ENCODE results near the gene ITSN1.

The ITSN1 gene

DNA sequence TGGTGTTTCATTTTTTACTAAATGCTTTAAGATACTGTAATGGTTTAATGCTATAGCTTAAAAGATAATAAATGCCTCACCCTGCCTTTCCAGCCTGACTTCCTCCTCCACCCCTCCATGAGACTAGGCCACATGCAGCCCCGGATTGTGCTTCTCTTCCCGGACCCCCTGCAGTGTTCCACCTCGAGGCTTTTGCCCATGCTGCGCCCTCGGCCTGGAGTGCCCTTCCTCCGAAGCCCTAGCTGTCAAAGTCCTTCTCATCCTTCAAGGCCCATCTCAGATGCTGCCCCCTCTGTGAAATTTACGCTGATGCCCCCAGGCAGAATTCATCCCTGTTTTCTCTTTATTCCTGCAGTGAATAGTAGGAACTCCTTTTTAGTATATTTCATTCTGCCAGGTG, 174.8 kb downstream of the ITSN1 start:
- DNase-seq: no peak

GRCh38 chr21:33817663-33818451, 175.6 kb downstream of the ITSN1 start:
- DNase-seq: no peak

DNA sequence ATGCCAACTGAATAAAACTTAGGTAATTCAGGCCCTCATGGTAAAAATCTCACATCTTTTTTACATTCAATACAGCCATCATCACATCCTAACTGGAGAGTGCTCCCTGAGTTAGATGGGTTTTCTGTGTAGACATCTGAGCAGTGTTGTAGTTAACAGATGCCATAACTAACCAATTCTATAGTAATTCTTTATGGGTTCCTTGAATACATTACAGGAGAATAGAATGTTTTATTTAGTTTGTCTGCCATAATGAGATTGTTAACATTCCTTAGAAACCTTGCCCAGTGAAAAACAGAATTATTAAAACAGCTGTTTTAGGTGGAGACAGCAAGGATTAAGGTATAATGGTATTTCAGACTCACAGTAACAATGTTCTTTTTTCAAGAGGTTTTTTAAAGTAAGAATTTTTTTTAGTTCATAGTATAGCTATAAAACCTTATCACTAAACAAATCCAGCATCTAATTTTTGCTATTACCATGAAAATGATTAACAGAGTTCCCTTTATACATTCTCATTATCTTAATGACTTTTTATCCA, 178.0 kb downstream of the ITSN1 start:
- no peak for DNase-seq

- DNase-seq: no peak
Observed at GRCh38 chr21:33820798-33821197, 178.5 kb downstream of the ITSN1 start.

GRCh38 chr21:33821503-33822322, 179.4 kb downstream of the ITSN1 start:
- no peak for DNase-seq

GRCh38 chr21:33824156-33824941, 182.0 kb downstream of the ITSN1 start:
- no peak for DNase-seq

DNA sequence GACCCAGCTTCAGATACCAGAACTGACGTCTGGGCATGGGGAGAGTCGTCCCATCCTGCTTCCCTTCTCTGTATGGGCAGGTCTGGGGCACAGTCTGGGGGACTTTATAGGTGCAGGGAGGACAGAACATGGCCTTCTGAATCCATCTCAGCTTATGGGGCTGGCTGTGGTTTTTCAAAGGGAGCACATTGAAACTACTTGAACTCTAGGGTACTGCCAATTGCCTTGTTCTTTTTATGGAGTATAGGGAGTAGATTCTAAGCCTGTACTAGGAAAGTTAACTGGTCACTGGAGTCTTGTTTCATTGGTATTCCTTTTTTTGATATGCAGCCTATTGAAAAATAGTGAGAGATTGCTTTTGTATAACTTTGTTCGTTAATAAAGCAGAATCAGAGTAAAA, 183.1 kb downstream of the ITSN1 start:
- no peak for DNase-seq

- DNase-seq: no peak
Observed at GRCh38 chr21:33825915-33826314, 183.6 kb downstream of the ITSN1 start.

DNA sequence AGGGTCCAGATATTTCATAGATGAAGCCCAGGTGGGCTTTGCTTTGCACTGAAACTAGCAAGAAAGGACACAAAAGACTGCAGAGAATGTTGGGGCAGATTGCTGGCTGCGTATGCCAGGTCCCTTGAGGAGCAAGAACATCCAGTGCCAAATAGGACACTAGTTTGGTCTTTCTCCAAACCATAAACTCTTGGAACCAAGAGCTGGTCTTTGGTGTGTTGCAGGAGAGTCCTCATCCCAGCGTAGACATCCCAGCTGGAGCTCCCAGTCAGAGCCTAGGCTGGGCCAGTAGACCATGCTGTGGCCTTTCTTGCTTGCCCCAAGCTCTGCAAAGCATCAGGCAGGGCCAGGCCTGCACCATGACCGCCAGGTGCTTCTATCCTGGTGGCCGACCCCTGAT, 185.8 kb downstream of the ITSN1 start:
- DNase-seq: peak; percentile 66

GRCh38 chr21:33828577-33828976, 186.3 kb downstream of the ITSN1 start:
- no peak for DNase-seq

DNA sequence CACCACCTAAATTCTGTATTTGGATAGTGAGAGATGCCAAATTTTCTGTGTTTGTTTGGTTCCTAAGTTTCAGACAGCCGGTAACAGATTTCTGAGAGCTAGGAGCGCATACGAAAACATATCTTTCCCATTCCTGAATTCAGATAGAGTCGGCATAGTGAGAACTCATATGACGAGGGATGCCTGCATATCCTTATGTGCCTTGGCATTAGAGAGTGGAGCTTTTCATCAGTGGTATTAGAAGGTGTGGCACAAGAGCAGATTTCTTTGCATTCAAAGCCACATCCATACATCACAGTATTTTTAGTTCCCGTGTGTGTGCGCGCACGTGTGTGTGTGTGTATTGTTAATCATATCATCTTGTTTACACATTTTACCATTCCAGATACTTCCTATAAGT, 187.5 kb downstream of the ITSN1 start:
- no peak for DNase-seq

- no peak for DNase-seq
Observed at GRCh38 chr21:33831962-33832659, 189.8 kb downstream of the ITSN1 start.

DNA sequence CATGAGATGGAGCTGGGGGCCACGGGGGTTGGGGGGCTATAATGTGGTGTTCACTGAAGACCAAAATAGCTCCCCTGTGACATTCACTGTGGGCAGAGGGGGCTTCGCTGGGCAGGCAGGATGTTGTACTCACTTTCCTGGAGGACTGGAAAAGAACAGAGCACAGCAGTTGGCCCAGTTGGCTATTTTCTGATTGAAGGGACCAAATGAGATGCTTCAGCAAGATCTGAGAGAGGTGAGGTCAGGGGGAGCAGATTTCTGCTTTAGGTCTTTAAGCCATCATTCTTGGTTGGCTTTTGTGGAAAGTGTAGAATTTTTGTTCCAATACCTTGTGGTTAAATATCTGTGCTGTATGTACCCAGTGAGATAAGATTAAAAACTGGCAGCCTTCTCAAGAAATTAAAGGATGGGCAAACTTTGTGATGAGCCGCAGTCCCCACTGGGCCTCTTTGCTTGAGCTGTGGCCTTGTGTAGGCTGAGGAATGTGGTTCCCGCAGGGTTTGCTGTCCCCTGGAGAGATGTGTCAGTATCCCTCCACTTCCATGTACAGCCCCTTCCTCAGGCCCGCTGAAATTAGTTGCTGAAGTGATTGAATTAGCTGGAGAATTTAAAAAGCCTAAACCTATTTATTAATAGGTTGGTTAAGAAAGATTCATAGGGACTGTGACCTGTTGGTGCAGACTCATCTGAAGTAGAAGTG, 192.7 kb downstream of the ITSN1 start:
- no peak for DNase-seq

DNA sequence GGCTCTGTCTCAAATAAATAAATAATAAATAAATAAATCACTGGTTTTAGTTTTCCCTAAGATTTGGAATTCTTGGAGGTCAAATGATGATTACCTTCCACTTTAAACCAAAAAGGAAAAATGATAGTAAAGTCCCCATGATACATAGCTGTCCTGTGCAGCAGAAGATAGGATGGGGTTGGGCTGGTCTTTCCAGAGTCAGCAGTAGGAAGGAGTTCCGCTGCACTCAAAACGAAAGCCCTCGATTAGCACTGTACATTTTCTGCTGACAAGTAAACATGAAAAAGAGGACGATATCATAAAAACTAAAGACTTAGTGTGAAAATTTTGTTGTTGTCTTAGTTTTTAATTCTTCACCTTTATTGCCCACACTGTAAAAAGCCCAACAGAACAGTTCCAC, 193.6 kb downstream of the ITSN1 start:
- no peak for DNase-seq

DNA sequence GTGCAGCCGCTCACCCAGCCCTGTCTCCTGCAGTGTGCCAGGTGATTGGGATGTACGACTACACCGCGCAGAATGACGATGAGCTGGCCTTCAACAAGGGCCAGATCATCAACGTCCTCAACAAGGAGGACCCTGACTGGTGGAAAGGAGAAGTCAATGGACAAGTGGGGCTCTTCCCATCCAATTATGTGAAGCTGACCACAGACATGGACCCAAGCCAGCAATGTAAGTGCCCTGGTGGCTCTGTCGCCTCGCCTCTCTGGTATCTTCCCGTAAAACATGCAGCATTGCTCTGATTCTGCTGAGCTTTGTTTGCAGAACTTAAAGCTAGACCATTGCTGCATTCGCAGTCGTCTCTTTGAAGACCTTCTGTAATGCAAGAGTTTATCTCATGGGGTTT, 194.1 kb downstream of the ITSN1 start:
- no peak for DNase-seq

DNA sequence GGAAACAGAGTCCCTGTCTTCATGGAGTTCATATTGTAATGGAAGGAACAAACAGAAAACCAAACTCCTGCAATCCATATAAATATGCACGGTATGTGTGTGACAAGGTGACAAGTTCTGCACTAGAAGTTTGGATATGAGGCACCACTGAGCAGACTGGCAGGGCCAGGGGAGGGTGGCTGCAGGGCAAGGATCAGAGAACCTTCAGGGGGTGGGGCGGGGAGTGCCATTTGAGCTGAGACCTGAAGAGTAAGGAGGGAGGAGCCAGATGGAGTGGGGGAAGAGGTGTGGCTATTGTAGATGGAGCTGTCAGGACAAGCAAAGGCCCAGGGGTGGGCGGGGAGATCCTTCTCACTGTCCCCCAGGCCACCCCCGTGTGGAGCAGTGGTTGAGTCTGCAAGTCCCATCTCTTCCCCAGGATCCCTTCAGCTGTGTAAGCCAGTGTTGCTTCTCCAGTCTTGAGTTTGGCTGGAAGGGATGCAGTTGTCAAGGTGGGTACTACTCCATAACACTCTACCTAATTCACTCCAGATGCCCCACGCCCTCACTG, 196.9 kb downstream of the ITSN1 start:
- DNase-seq: no peak

GRCh38 chr21:33839806-33840205, 197.5 kb downstream of the ITSN1 start:
- no peak for DNase-seq

GRCh38 chr21:33840771-33841170, 198.5 kb downstream of the ITSN1 start:
- no peak for DNase-seq

DNA sequence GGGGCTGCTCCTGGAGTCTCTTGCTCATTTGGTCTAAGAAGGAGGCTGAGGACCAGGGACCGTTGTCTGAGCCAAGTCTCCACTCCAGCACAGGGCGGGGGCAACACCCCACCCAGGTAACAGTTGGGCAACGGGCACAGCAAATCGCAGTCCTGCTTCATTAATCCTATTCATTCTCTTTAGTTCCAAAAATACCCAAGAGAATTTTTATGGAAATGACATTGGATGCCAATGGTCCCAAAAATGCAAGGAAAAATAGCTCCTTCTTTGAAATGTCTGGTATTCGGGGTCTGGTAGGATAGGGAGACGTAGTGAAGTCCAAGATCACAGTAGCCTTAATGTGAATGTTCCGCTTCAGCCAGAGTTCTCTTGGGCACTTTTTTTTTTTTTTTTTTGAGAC, 199.3 kb downstream of the ITSN1 start:
- DNase-seq: no peak

DNA sequence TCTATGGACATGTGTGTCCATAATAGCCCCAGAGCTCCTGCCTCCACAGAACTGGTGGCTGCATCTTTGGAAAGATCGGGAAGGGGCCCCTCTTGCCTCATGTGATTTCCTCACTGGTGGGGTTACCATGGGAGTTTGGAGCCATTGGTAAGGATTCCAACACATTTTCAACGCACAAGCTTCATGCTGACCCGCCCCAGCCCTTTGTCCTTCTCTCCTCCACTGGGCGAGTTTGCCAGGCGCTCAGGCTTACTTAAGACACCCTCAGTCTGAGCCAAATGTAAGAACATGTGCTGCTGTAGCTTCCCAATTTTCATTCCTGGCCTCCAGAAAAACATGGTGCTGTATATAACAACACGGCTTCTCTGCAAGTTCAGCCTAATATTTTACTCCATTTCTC, 200.9 kb downstream of the ITSN1 start:
- no peak for DNase-seq

DNA sequence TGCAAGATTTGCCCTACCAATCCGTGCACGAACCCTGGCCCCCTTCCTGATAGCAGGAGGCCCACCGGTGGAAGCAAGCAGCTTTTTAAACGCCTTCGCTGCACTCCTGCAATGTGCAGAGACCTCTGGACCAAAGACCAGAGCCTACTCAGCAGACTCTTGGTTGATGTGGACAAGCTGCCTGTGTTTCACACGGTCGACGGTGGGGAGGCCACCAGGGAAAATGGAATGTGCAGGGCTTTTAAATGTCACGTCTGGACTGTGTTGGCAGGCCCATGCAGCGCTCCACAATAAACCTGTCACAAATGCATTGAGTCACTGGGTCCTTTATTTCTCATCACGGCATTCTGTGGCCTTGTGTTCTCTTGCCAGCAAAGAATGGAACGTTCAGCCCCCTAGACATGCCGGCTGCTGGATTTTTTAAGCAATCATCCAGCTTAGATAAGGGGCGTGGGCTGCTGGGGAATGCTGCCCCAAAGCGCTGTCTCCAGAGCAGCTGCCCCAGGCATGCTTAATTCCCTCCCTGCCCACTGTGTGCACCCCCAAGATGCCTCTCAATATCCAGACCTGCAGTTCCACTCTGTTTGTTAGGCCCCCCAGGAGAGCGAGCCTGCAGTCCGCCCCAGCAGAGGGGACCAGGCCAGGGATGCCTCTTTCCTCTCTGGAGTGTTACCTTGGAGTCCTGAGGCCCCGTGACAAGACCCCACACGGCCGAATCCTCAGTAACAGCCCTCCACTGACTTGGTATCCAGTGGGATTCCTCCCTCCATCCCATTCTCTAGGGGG, 202.0 kb downstream of the ITSN1 start:
- DNase-seq: no peak

All from NCI-H446 treated with DMSO at 0.1 percent for 48 hours (cell line).